SKM-1 treated with dmso at 0.1 percent for 144 hours (cell line): ENCODE results near the gene NSUN6.

Experiments used
- DNase-seq: peaks from one replicate; lab custom pipeline; 2025; ENCODE audit not compliant: unreplicated experiment; lab: John Stamatoyannopoulos, UW

NSUN6 gene

GRCh38 chr10:18505456-18506118 lies 145.8 kb downstream of the NSUN6 start:
- no peak for DNase-seq

GRCh38 chr10:18504161-18504560 lies 147.2 kb downstream of the NSUN6 start:
- DNase-seq, result no peak

- no peak for DNase-seq
Measured at GRCh38 chr10:18501629-18502028, 149.8 kb downstream of the NSUN6 start.

GRCh38 chr10:18501198-18501597 lies 150.2 kb downstream of the NSUN6 start:
- DNase-seq, result no peak

- no peak for DNase-seq
Measured at GRCh38 chr10:18500576-18500975, 150.8 kb downstream of the NSUN6 start.

GRCh38 chr10:18498998-18499397 lies 152.4 kb downstream of the NSUN6 start:
- no peak for DNase-seq

GRCh38 chr10:18497806-18498369 lies 153.5 kb downstream of the NSUN6 start:
- DNase-seq, result no peak
